ENCODE results near the gene DCANP1.

DCANP1 gene

DNA sequence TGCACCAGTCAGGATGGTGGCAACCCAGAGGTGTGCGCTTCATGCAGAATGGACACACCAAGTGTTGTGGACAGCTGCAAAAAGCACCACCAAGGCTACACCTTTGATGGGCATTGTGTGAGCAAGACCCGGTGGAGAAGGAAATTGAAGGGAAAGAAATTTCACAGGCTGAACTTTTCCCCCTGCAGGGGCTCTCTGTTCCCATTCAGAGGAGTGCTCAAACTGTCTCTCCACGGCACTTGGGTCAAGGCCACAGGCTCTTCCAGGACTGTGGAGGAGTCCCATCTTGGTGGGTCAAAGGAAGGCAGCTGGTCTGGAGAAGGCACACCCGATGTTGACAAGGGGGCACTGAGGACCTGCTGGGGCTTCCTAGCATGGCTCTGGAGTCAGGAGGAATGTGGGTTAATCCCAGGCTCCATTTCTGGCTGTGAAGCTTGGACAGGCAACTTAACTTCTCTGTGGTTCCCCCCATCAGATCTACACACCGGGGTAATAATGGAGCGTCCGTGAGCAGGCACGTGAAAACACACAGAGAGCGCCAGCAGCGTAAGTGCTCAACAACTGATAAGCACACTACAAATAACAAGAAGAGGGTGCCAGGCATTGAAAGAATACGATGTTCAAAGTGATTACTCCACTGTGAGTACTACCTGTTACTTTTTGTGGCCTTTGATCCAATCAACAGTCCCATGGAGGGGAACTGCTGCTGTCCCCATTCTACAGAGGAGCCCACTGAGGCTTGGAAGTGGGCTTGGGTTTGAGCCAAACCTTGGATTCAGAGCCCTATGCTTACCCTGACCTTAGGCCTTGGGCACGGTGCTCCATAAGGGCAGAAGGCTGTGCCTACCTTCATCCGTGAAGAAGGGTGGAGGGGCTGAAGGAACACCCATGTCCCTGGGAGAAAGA is 39.2 kb upstream of the DCANP1 start:
- no peaks in the 10 kb centered on the region for H3K9me2 ChIP-seq (replicated peaks; ENCODE audit: low read depth, low read length)
- no peak overlapping the region for H3K4me2 ChIP-seq (ENCODE audit: low read depth, low read length, poor library complexity, severe bottlenecking)
- no peaks in the 10 kb centered on the region for H3K27me3 ChIP-seq (ENCODE audit: insufficient read depth, low read length, poor library complexity, severe bottlenecking)
- no peak overlapping the region for H2AFZ ChIP-seq (ENCODE audit: low read length)
- no peaks in the 10 kb centered on the region for H3F3A ChIP-seq (ENCODE audit: low read depth)
- no peak overlapping the region for H3K9ac ChIP-seq (ENCODE audit: low read depth, low read length, poor library complexity, severe bottlenecking)
- H3K36me3 ChIP-seq (ENCODE audit: insufficient read depth, low read length): no peaks in the 10 kb centered on the region
- TF ChIP-seq EZH2phosphoT487 (IDR thresholded peaks at IDR 0.05; ENCODE audit: borderline replicate concordance): no peak
- TF ChIP-seq, protein P1, sequence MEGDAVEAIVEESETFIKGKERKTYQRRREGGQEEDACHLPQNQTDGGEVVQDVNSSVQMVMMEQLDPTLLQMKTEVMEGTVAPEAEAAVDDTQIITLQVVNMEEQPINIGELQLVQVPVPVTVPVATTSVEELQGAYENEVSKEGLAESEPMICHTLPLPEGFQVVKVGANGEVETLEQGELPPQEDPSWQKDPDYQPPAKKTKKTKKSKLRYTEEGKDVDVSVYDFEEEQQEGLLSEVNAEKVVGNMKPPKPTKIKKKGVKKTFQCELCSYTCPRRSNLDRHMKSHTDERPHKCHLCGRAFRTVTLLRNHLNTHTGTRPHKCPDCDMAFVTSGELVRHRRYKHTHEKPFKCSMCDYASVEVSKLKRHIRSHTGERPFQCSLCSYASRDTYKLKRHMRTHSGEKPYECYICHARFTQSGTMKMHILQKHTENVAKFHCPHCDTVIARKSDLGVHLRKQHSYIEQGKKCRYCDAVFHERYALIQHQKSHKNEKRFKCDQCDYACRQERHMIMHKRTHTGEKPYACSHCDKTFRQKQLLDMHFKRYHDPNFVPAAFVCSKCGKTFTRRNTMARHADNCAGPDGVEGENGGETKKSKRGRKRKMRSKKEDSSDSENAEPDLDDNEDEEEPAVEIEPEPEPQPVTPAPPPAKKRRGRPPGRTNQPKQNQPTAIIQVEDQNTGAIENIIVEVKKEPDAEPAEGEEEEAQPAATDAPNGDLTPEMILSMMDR (conservative IDR thresholded peaks at IDR 0.05; ENCODE audit: low read length): no peak
- no peaks in the 10 kb centered on the region for H3K79me2 ChIP-seq (ENCODE audit: insufficient read depth, low read length)
- H3K4me1 ChIP-seq (ENCODE audit: insufficient read depth, low read length, poor library complexity, severe bottlenecking): no peaks in the 10 kb centered on the region
- H3K9me3 ChIP-seq (ENCODE audit: insufficient read depth, low read depth, low read length): no peaks in the 10 kb centered on the region
- H4K20me1 ChIP-seq (ENCODE audit: insufficient read depth, low read length, poor library complexity, severe bottlenecking): no peaks in the 10 kb centered on the region
- H3K4me3 ChIP-seq (ENCODE audit: low read length, poor library complexity, severe bottlenecking): no peak overlapping the region

DNA sequence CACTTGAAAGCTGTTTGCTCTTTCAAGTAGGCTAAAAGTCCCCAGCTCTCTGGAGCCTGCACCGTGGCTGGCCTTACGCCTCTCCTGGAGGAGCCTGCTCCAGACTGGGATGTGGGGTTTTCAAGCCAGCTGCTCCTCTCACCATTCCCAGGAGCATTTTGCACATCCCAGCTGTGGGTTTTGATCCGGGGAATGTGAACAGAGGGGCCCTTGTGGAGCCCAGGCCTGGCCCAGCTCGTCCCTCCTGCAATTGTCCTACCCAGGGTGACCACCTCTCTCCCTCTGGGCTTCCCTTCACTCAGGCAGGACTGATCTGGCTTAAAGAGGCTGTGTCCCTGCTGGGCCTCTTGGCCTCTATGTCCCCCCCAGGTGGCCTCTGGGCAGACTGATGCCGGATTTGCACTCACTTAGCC is 37.5 kb upstream of the DCANP1 start:
- no peaks in the 10 kb centered on the region for H4K20me1 ChIP-seq (ENCODE audit: insufficient read depth, low read length, poor library complexity, severe bottlenecking)
- no peak overlapping the region for H3K9ac ChIP-seq (ENCODE audit: low read depth, low read length, poor library complexity, severe bottlenecking)
- H3K27me3 ChIP-seq (ENCODE audit: insufficient read depth, low read length, poor library complexity, severe bottlenecking): no peaks in the 10 kb centered on the region
- no peaks in the 10 kb centered on the region for H3K9me3 ChIP-seq (ENCODE audit: insufficient read depth, low read depth, low read length)
- H3K9me2 ChIP-seq (replicated peaks; ENCODE audit: low read depth, low read length): no peaks in the 10 kb centered on the region
- H2AFZ ChIP-seq (ENCODE audit: low read length): no peak overlapping the region
- H3K4me2 ChIP-seq (ENCODE audit: low read depth, low read length, poor library complexity, severe bottlenecking): no peak overlapping the region
- H3F3A ChIP-seq (ENCODE audit: low read depth): no peaks in the 10 kb centered on the region
- H3K36me3 ChIP-seq (ENCODE audit: insufficient read depth, low read length): no peaks in the 10 kb centered on the region
- no peaks in the 10 kb centered on the region for H3K4me1 ChIP-seq (ENCODE audit: insufficient read depth, low read length, poor library complexity, severe bottlenecking)
- H3K4me3 ChIP-seq (ENCODE audit: low read length, poor library complexity, severe bottlenecking): no peak overlapping the region
- no peaks in the 10 kb centered on the region for H3K79me2 ChIP-seq (ENCODE audit: insufficient read depth, low read length)
- no peak for TF ChIP-seq EZH2phosphoT487 (IDR thresholded peaks at IDR 0.05; ENCODE audit: borderline replicate concordance)
- TF ChIP-seq, protein P1 (conservative IDR thresholded peaks at IDR 0.05; ENCODE audit: low read length): no peak

DNA sequence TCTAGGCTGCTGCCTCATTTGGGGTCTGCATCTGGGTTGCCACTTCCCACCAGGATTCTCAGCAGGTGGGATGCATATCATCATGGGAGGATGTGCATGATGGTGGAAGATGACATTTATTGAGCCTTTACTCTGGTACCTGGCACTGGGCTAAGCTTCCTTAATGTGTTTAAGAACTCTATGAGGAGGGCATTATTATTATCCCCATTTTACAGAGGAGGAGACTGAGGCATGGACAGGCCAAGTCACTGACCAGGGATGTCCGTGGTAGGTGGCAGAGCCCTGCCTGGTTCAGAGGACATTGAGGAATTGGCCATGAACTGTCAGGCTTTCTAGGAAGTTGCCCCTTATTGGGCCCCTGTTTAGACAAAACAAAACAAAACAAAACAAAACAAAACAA is 36.1 kb upstream of the DCANP1 start:
- no peaks in the 10 kb centered on the region for H3K4me1 ChIP-seq (ENCODE audit: insufficient read depth, low read length, poor library complexity, severe bottlenecking)
- H3K4me2 ChIP-seq (ENCODE audit: low read depth, low read length, poor library complexity, severe bottlenecking): no peak overlapping the region
- H4K20me1 ChIP-seq (ENCODE audit: insufficient read depth, low read length, poor library complexity, severe bottlenecking): no peaks in the 10 kb centered on the region
- no peak overlapping the region for H3K9ac ChIP-seq (ENCODE audit: low read depth, low read length, poor library complexity, severe bottlenecking)
- H2AFZ ChIP-seq (ENCODE audit: low read length): no peak overlapping the region
- H3K79me2 ChIP-seq (ENCODE audit: insufficient read depth, low read length): no peaks in the 10 kb centered on the region
- TF ChIP-seq, protein P1 (conservative IDR thresholded peaks at IDR 0.05; ENCODE audit: low read length): no peak
- TF ChIP-seq EZH2phosphoT487 (IDR thresholded peaks at IDR 0.05; ENCODE audit: borderline replicate concordance): no peak
- no peaks in the 10 kb centered on the region for H3K9me3 ChIP-seq (ENCODE audit: insufficient read depth, low read depth, low read length)
- no peaks in the 10 kb centered on the region for H3K27me3 ChIP-seq (ENCODE audit: insufficient read depth, low read length, poor library complexity, severe bottlenecking)
- H3K36me3 ChIP-seq (ENCODE audit: insufficient read depth, low read length): no peaks in the 10 kb centered on the region
- H3K9me2 ChIP-seq (replicated peaks; ENCODE audit: low read depth, low read length): no peaks in the 10 kb centered on the region
- H3F3A ChIP-seq (ENCODE audit: low read depth): no peaks in the 10 kb centered on the region
- H3K4me3 ChIP-seq (ENCODE audit: low read length, poor library complexity, severe bottlenecking): no peak overlapping the region

Measured in Loucy (cell line).